RWPE2 (cell line): ENCODE results near the gene CRTC3.

Source experiments
- ATAC-seq: fragments of 200-7000 bp; cut with Tn5 transposase; 3 replicates; pipeline ENCODE4 v1.9.1; 2021; ENCODE audit warnings: low read depth
- DNase-seq: peaks from one replicate; pipeline ENCODE4 v3.0.0-alpha.2; 2020; ENCODE audit warnings: low spot score
- H3K27ac ChIP-seq: fragments of 450-650 bp; 2 replicates; pipeline ENCODE4 v1.5.1; 2017; ENCODE audit warnings: mild to moderate bottlenecking; ENCODE audit not compliant: poor library complexity, severe bottlenecking
- H3K27me3 ChIP-seq: fragments of 250-450 bp; sonication (Bioruptor Pico); 2 replicates; pipeline ENCODE4 v1.5.1; 2021; ENCODE audit warnings: mild to moderate bottlenecking, moderate library complexity; ENCODE audit not compliant: insufficient read depth, poor library complexity, severe bottlenecking
- H3K36me3 ChIP-seq: fragments of 250-450 bp; sonication (Bioruptor Pico); 2 replicates; pipeline ENCODE4 v1.5.1; 2020; ENCODE audit warnings: low read depth, mild to moderate bottlenecking, moderate library complexity
- H3K4me1 ChIP-seq: fragments of 250-450 bp; sonication (Bioruptor Pico); 2 replicates; pipeline ENCODE4 v1.5.1; 2021; ENCODE audit warnings: mild to moderate bottlenecking, moderate library complexity; ENCODE audit not compliant: insufficient read depth, poor library complexity, severe bottlenecking
- H3K4me3 ChIP-seq: fragments of 250-450 bp; sonication (Bioruptor Pico); 2 replicates; pipeline ENCODE4 v1.5.1; 2021; ENCODE audit warnings: mild to moderate bottlenecking, moderate library complexity; ENCODE audit not compliant: severe bottlenecking
- H3K9me3 ChIP-seq: fragments of 250-450 bp; sonication (Bioruptor Pico); 2 replicates; pipeline ENCODE4 v1.5.1; 2021; ENCODE audit warnings: mild to moderate bottlenecking, moderate library complexity; ENCODE audit not compliant: severe bottlenecking
- CTCF ChIP-seq: fragments of 450-650 bp; IDR thresholded peaks from one replicate; pipeline ENCODE4 v1.5.1; 2017; ENCODE audit warnings: mild to moderate bottlenecking, moderate library complexity; ENCODE audit not compliant: poor library complexity, severe bottlenecking

CRTC3 gene

DNA sequence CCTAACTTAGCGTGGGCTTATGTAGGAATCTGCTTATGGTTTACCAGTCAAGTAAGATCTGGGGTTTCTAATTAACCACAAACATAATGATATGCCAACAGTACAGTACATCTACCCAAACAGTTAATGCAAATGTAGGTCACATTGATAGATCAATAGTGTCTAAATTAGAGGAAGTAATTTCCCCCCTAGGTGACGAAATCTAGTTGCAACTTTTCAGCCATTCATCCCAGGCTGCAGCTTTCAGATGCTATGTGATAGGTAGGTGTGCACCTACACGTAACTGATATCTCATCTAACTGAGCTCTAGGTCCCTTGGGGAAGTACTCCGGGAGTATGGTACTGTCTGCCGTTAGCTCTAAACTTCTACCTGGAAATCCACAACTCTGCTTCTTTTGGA, 57.2 kb downstream of the CRTC3 start:
- Histone ChIP-seq H3K9me3 (no peaks in the 10 kb centered on the region), H3K27ac (no peak overlapping the region), H3K36me3 (no peaks in the 10 kb centered on the region), H3K4me1 (peaks cover 5% of the 10 kb centered on the region), H3K4me3 (no peak overlapping the region), H3K27me3 (no peaks in the 10 kb centered on the region)
- TF ChIP-seq CTCF: no peak
- no peak for ATAC-seq
- DNase-seq: no peak

GRCh38 chr15:90588427-90588826, 58.7 kb downstream of the CRTC3 start:
- H3K27ac ChIP-seq: no peak overlapping the region
- H3K36me3 ChIP-seq: peaks cover 2% of the 10 kb centered on the region; the same call in 1 of the 2 replicates
- DNase-seq (no peak), ATAC-seq (no peak)
- H3K27me3 ChIP-seq: no peaks in the 10 kb centered on the region
- H3K9me3 ChIP-seq: no peaks in the 10 kb centered on the region
- no peak overlapping the region for H3K4me3 ChIP-seq
- peaks cover 19% of the 10 kb centered on the region for H3K4me1 ChIP-seq
- no peak for TF ChIP-seq CTCF

- Histone ChIP-seq H3K9me3 (no peaks in the 10 kb centered on the region), H3K27ac (peak overlapping the region; percentile 64), H3K27me3 (no peaks in the 10 kb centered on the region), H3K36me3 (peaks cover 13% of the 10 kb centered on the region), H3K4me3 (no peak overlapping the region), H3K4me1 (peaks cover 33% of the 10 kb centered on the region)
- DNase-seq (no peak), ATAC-seq (no peak)
- TF ChIP-seq CTCF: no peak
These were observed 61.8 kb downstream of the CRTC3 start for GRCh38 chr15:90591524-90591923.

DNA sequence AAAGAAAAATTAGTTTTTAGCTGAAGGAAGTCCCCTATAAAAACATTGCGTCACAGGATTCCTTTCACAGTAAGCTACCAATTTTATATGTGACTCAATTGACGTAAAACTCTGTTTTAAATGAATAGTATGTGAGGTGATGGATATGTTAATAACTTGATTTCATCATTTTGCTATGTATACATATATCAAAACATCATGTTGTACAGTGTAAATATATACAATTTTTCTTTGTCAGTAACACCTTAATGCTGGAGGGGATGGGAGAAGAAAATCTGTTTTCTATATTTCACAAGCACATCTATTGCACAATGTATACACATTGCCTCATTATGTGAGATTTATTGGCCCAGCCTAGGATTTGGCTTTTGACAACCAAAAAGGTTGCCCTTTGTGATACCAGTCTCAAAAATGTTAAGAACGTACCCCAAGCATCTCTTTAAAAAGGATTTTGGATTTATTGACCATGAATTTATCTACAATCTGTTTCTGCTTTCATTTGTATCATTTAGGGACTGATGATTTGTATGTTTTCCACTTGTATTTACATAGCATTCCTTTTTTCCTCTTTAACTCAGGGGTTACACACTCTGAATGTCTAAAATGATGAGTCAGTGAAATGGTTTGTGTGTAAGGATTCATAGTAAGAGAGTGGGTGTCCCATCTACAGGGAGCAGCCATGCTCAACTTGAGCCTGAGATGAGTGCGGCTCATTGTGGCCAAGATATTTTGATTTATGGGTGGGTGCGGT, 62.6 kb downstream of the CRTC3 start:
- DNase-seq (no peak), ATAC-seq (peak; percentile 91)
- Histone ChIP-seq H3K36me3 (peaks cover 13% of the 10 kb centered on the region), H3K4me3 (no peak overlapping the region), H3K27ac (peak overlapping the region; percentile 64), H3K9me3 (no peaks in the 10 kb centered on the region), H3K4me1 (peaks cover 33% of the 10 kb centered on the region), H3K27me3 (no peaks in the 10 kb centered on the region)
- no peak for TF ChIP-seq CTCF

DNA sequence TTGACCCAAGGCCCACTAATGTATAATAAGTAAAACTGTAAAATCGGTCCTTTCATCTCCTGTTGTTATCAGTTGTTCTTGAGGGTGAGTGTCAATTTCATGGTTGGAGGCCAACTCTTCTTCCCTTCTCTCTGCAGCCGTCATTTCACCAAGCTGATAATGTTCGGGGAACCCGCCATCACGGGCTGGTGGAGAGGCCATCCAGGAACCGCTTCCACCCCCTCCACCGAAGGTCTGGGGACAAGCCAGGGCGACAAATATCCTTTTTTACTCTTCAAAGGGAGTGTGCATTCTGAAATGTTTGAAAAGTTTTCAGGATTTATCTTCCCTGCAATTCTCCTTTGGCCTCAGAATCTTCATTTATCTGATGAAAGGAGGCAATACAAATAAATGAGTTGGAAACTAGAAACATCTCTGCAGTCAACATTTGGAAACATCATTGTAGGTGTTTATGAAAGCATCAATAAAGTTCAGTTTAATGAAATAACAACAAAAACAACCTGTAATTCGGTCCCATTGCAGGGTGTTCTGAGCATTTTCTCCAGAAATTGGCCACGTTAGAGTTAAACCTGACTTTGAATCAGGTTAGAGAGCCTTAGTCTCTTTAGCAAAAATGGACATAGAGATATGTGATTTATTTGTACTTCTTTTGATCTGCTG, 63.9 kb downstream of the CRTC3 start:
- DNase-seq (no peak), ATAC-seq (no peak)
- no peaks in the 10 kb centered on the region for H3K27me3 ChIP-seq
- H3K36me3 ChIP-seq: peaks cover 13% of the 10 kb centered on the region
- peaks cover 33% of the 10 kb centered on the region for H3K4me1 ChIP-seq
- no peaks in the 10 kb centered on the region for H3K9me3 ChIP-seq
- peak overlapping the region; percentile 64 for H3K27ac ChIP-seq
- no peak overlapping the region for H3K4me3 ChIP-seq
- no peak for TF ChIP-seq CTCF
